GM12874 (cell line): ENCODE data around the gene NYAP1.

Experiments
- TF ChIP-seq, protein P1 (sequence below): IDR thresholded peaks from 2 replicates; pipeline ENCODE4 v1.5.1; 2011; ENCODE audit warnings: low read depth, mild to moderate bottlenecking, control low read depth, low read length, moderate library complexity; ENCODE audit not compliant: insufficient read depth

NYAP1 gene

DNA sequence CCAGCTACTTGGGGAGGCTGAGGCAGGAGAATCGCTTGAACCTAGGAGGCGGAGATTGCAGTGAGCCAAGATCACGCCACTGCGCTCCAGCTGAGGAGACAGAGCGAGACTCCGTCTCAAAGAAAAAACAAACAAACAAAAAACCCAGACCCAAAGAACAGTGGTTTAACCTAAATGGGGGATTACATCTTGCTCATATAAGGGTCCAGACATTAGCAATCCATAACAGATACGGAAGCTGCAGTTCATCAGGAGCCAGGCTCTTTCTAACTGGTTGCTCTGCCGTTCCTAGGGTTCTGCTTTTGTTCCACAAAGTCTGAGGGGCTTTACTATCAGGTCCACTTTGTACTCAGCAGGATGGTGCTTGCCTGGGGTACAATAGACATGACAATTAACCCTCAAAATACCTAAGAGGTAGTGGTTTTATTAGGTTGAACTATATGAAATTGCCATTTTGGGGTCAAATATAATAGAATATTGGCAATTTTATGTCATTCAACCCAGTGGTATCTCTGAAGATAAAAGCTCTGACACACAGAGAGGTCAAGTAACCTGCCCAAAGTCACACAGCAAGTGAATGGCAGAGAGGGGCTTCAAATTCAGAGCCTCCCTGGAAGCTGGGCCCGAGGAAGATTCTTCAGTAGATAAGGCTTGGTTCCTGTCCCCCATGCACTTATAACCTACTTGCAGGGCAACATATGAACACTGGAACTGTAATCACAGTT is 21.3 kb downstream of the NYAP1 start:
- TF ChIP-seq, protein P1, sequence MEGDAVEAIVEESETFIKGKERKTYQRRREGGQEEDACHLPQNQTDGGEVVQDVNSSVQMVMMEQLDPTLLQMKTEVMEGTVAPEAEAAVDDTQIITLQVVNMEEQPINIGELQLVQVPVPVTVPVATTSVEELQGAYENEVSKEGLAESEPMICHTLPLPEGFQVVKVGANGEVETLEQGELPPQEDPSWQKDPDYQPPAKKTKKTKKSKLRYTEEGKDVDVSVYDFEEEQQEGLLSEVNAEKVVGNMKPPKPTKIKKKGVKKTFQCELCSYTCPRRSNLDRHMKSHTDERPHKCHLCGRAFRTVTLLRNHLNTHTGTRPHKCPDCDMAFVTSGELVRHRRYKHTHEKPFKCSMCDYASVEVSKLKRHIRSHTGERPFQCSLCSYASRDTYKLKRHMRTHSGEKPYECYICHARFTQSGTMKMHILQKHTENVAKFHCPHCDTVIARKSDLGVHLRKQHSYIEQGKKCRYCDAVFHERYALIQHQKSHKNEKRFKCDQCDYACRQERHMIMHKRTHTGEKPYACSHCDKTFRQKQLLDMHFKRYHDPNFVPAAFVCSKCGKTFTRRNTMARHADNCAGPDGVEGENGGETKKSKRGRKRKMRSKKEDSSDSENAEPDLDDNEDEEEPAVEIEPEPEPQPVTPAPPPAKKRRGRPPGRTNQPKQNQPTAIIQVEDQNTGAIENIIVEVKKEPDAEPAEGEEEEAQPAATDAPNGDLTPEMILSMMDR: no peak

DNA sequence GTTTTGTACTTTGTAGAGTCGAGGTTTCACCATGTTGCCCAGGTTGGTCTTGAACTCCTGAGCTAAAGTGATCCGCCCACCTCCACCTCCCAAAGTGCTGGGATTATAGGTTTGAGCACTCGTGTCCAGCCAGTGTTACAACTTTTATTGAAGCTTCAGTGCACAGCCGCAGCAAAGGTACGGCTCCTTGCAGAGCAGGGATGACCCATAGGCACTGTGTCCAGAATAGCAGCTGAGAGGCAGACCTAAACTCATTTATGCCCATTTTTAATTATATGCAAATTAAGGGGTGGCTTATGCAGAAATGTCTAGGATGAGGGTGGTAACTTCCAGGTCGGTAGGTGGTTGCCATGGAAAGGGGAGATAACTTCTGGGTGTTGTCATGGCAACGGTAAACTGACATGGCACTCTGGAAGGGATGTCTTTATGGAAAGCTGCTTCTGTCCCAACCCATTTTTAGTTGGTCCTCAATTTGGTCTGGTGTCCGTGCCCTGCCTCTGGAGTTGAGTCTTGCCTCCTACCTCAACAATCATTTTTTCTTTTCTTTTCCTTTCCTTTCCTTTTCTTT is 22.7 kb downstream of the NYAP1 start:
- TF ChIP-seq, protein P1: no peak

DNA sequence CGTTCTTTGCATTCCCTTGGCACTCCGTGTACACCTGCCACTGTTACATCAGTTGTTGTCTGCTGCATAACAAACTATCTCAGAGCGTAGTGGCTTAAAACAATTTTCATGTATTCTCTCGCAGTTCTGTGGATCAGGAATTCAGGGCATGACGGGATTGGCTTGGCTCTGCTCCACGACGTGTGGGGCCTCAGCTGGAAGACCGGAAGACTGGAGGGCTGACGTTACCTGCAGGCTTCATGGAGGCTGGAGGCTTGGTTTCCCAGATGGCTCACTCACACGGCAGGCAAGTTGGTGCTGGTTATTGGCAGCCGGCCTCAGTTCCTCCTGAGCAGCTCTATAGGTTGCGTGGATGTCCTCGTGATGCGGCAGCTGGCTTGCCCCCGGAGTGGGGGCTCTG is 25.5 kb downstream of the NYAP1 start:
- TF ChIP-seq, protein P1: no peak

DNA sequence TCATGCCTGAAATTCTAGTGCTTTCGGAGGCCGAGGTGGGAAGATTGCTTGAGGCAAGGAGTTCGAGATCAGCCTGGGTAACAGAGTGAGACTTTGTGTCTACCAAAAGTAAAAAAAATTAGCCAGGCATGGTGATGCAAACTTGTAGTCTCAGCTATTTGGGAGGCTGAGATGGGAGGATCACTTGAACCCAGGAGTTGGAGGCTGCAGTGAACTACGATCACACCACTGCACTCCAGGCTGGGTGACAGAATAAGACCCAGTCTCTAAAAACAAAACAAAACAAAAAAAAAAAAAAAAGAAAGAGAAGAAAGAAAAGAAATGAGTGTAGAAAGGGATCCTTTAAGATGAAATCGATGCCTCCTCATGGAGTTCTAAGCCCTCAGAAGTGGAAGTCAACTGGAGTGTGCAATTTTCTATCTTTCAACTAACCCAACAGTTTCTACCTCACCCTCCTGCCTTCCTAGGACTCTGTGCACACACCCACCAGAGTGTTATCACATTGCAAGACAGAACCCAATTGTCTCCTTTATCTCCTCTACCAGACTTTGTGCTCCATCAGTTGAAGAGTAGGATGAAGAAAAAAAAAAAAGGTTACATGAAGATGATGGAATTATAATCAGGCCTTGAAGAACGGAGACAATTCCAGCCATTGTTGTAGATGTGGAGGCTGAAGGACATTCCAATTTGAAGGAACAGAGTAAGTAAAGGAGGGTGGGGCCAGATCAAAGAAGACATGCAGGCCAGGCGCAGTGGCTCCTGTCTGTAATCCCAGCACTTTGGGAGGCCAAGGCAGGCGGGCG is 26.9 kb downstream of the NYAP1 start:
- TF ChIP-seq, protein P1: no peak

DNA sequence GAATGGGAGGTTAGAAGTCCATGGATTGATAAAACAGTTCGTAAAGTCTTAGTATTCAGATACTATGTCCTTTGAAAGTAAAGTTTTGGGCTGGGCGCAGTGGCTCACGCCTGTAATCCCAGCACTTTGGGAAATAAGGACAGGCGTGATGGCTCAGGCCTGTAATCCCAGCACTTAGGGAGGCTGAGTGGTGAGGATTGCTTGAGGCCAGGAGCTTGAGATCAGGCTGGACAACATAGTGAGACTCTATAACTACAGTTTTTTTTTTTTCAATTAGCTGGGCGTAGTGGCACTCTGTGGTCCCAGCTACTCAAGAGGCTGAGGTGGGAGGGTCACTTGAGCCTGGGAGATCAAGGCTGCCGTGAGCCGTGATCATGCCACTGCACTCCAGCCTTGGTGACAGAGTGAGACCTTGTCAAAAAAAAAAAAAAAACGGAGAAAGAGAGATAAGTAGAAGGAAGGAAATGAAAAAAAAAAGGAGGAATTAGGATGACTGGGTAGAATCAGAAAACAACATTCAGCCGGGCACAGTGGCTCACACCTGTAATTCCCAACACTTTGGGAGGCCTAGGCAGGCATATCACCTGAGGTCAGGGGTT is 29.6 kb downstream of the NYAP1 start:
- TF ChIP-seq, protein P1: no peak

DNA sequence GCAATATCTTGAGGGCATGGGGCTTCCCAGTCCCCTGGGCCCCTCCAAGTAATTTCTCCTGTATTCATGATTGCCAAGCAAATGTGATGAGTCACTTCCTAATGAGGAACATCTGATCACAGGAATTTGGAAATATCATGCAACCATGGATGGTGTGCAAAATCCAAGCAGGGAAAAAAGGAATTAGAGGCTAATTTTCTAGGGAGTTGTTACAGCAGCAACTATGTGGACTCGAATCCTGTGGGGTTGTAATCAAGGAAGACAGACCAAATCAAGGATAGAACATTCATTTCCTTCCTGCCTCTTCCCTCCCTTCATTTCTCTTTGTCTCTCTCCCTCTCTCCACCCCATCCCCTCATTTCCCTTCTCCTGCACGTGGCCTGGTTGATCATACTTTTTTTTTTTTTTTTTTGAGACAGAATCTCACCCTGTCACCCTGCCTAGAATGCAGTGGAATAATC is 31.4 kb downstream of the NYAP1 start:
- TF ChIP-seq, protein P1: no peak
